HG03442 (cell line): ENCODE data around the gene NETO2.

ENCODE experiments used
- ATAC-seq: cut with Tn5 transposase; IDR thresholded peaks from one replicate; pipeline ENCODE4 v1.9.1; 2021; ENCODE audit warnings: mild to moderate bottlenecking, moderate library complexity; ENCODE audit not compliant: unreplicated experiment

Gene NETO2

GRCh38 chr16:47047524-47048203, 96.1 kb downstream of the NETO2 start:
- no peak for ATAC-seq

- peak; percentile 73 for ATAC-seq
Observed at GRCh38 chr16:47046726-47047523, 96.8 kb downstream of the NETO2 start.

- no peak for ATAC-seq
Observed at GRCh38 chr16:47045459-47045858, 98.3 kb downstream of the NETO2 start.

GRCh38 chr16:47045023-47045422, 98.7 kb downstream of the NETO2 start:
- ATAC-seq, result no peak

GRCh38 chr16:47043970-47044684, 99.6 kb downstream of the NETO2 start:
- ATAC-seq, result no peak

GRCh38 chr16:47043200-47043599, 100.5 kb downstream of the NETO2 start:
- no peak for ATAC-seq

- peak; percentile 88 for ATAC-seq
Observed at GRCh38 chr16:47037746-47038458, 105.8 kb downstream of the NETO2 start.

- ATAC-seq, result peak; percentile 37
Observed at GRCh38 chr16:47037396-47037745, 106.4 kb downstream of the NETO2 start.

- no peak for ATAC-seq
Observed at GRCh38 chr16:47036201-47036600, 107.5 kb downstream of the NETO2 start.

GRCh38 chr16:47035436-47035835, 108.3 kb downstream of the NETO2 start:
- no peak for ATAC-seq

- no peak for ATAC-seq
Observed at GRCh38 chr16:47034455-47034854, 109.3 kb downstream of the NETO2 start.

- no peak for ATAC-seq
Observed at GRCh38 chr16:47033176-47033575, 110.6 kb downstream of the NETO2 start.

GRCh38 chr16:47029724-47030123, 114.0 kb downstream of the NETO2 start:
- ATAC-seq, result no peak

GRCh38 chr16:47028767-47029377, 114.9 kb downstream of the NETO2 start:
- no peak for ATAC-seq
